ENCODE data around the gene STXBP6. TPM values are rescaled to one million over a fixed set of nuclear protein-coding genes. Genes with fewer than 3 reads are reported as not detected.

The STXBP6 gene
- total and polyA plus RNA-seq, 2 of the 13 experiments (the other 11 are each of a cell fraction or from before 2014, with no cell fraction given) = 35.3 to 42.8 TPM

- H3K27ac ChIP-seq (ENCODE audit: extremely low read length, insufficient read depth, low read length) = no peak overlapping the region
- CTCF ChIA-PET (ENCODE audit: low intra/inter-chr PET ratio, low total read pairs) = no interaction called here
- H3K4me3 ChIP-seq (replicated peaks in 1 of 3; ENCODE audit: insufficient read depth in 1 of 3, low read depth in 2 of 3, low read length in 3 of 3) = no peak overlapping the region
- H4K20me1 ChIP-seq (ENCODE audit: insufficient read depth, low read length) = no peaks in the 10 kb centered on the region
- 75% methylated on average over 2 of the region's 2 CpGs for WGBS (ENCODE audit: low lambda C conversion rate)
- POLR2A ChIA-PET = interaction anchor here (1.7 to 4.1 kb wide), 2 partner anchors 12 to 14 kb away, joined by 4 to 25 read pairs; no protein-coding TSS in a partner anchor
- intact Hi-C loops (cut with micrococcal nuclease; ENCODE audit: unreplicated experiment) = no loop called here
- ATAC-seq (no peak), FAIRE-seq (no peak), DNase-seq (ENCODE audit: low spot score) (no peak)
- BruUV-seq (replicated peaks) = no TSS peak
- H3K79me2 ChIP-seq (ENCODE audit: insufficient read depth, low read length) = no peaks in the 10 kb centered on the region
- no peak overlapping the region for H2AFZ ChIP-seq (ENCODE audit: low read length)
- no peaks in the 10 kb centered on the region for H3K27me3 ChIP-seq (ENCODE audit: control insufficient read depth in 1 of 2, insufficient read depth in 2 of 2, low read length in 2 of 2)
- no peaks in the 10 kb centered on the region for H3K9me3 ChIP-seq (ENCODE audit: low read length)
- no peak overlapping the region for H3K4me2 ChIP-seq (ENCODE audit: low read depth, low read length)
- in situ Hi-C loops (cut with HindIII; ENCODE audit: extremely low pct_ligation_motif_present, low pct_unique_long_range_greater_than_20kb) = no loop called here
- H3K36me3 ChIP-seq (replicated peaks in 1 of 2; ENCODE audit: control insufficient read depth in 1 of 2, insufficient read depth in 2 of 2, low read length in 2 of 2) = no peaks in the 10 kb centered on the region
- no peak overlapping the region for H3K9ac ChIP-seq (ENCODE audit: insufficient read depth, low read depth, low read length)
- peaks cover 10% of the 10 kb centered on the region for H3K4me1 ChIP-seq (ENCODE audit: insufficient read depth, low read length)
- TF ChIP-seq PBX3 (CRISPR knock-in tag; IDR thresholded peaks at IDR 0.05; ENCODE audit: borderline replicate concordance) = no peak
- no peak for TF ChIP-seq MYC (CRISPR knock-in tag; IDR thresholded peaks at IDR 0.05; ENCODE audit: borderline replicate concordance)
- TF ChIP-seq MTF2 (CRISPR knock-in tag; IDR thresholded peaks at IDR 0.05; ENCODE audit: borderline replicate concordance) = no peak
- TF ChIP-seq LBX2 (CRISPR knock-in tag; IDR thresholded peaks at IDR 0.05; ENCODE audit: borderline replicate concordance) = no peak
- no peak for TF ChIP-seq ZBTB20 (CRISPR knock-in tag; IDR thresholded peaks at IDR 0.05; ENCODE audit: borderline replicate concordance, low read depth)
- TF ChIP-seq ZNF841 (CRISPR knock-in tag; IDR thresholded peaks at IDR 0.05; ENCODE audit: borderline replicate concordance) = no peak
- TF ChIP-seq, protein P1, sequence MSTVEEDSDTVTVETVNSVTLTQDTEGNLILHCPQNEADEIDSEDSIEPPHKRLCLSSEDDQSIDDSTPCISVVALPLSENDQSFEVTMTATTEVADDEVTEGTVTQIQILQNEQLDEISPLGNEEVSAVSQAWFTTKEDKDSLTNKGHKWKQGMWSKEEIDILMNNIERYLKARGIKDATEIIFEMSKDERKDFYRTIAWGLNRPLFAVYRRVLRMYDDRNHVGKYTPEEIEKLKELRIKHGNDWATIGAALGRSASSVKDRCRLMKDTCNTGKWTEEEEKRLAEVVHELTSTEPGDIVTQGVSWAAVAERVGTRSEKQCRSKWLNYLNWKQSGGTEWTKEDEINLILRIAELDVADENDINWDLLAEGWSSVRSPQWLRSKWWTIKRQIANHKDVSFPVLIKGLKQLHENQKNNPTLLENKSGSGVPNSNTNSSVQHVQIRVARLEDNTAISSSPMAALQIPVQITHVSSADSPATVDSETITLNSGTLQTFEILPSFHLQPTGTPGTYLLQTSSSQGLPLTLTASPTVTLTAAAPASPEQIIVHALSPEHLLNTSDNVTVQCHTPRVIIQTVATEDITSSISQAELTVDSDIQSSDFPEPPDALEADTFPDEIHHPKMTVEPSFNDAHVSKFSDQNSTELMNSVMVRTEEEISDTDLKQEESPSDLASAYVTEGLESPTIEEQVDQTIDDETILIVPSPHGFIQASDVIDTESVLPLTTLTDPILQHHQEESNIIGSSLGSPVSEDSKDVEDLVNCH (CRISPR knock-in tag; IDR thresholded peaks at IDR 0.05) = no peak
- TF ChIP-seq ZKSCAN8 (CRISPR knock-in tag; IDR thresholded peaks at IDR 0.05; ENCODE audit: borderline replicate concordance) = no peak
- no peak for TF ChIP-seq HIVEP1 (CRISPR knock-in tag; IDR thresholded peaks at IDR 0.05)
- no peak for TF ChIP-seq ZNF337 (CRISPR knock-in tag; IDR thresholded peaks at IDR 0.05; ENCODE audit: borderline replicate concordance, low read depth)
- no peak for TF ChIP-seq RERE (CRISPR knock-in tag; IDR thresholded peaks at IDR 0.05; ENCODE audit: low read depth)
- TF ChIP-seq ZNF530 (CRISPR knock-in tag; IDR thresholded peaks at IDR 0.05; ENCODE audit: low read depth) = no peak
- TF ChIP-seq HCFC1 (IDR thresholded peaks at IDR 0.05; ENCODE audit: low read depth, low read length) = no peak
- no peak for TF ChIP-seq GZF1 (CRISPR knock-in tag; IDR thresholded peaks at IDR 0.05)
- no peak for TF ChIP-seq KMT2A (CRISPR knock-in tag; IDR thresholded peaks at IDR 0.05)
- TF ChIP-seq MXI1 (IDR thresholded peaks at IDR 0.05; ENCODE audit: borderline replicate concordance, low read depth, low read length) = no peak
- TF ChIP-seq DR1 (CRISPR knock-in tag; IDR thresholded peaks at IDR 0.05) = no peak
Observed at GRCh38 chr14:24829862-24830261, 220.1 kb downstream of the STXBP6 start.

All from HepG2 (cell line).